ENCODE measurements around the gene CRTAC1.

The CRTAC1 gene

GRCh38 chr10:97913614-97914013 is 116.8 kb downstream of the CRTAC1 start:
- Histone ChIP-seq H3K36me3 (ENCODE audit: control insufficient read depth in 1 of 2, insufficient read depth in 2 of 2, low read depth in 1 of 2, low read length in 2 of 2) (no peaks in the 10 kb centered on the region), H3K14ac (ENCODE audit: low read length in 2 of 2) (no peak overlapping the region), H3K9ac (ENCODE audit: low read length) (no peak overlapping the region), H3K4me1 (ENCODE audit: control insufficient read depth, insufficient read depth, low read depth, low read length) (peaks cover 3% of the 10 kb centered on the region), H3K4me2 (ENCODE audit: low read length, poor library complexity, severe bottlenecking) (no peak overlapping the region), H2BK120ac (ENCODE audit: low read depth, low read length) (no peak overlapping the region), H3K4ac (ENCODE audit: low read depth in 1 of 2, low read length in 2 of 2) (no peak overlapping the region), H2AK5ac (ENCODE audit: low read length, severe bottlenecking) (no peak overlapping the region), H2BK15ac (ENCODE audit: low read depth, poor library complexity, severe bottlenecking) (no peak overlapping the region), H3K18ac (ENCODE audit: low read depth in 1 of 2, low read length in 2 of 2) (no peak overlapping the region), H4K91ac (ENCODE audit: low read length) (no peak overlapping the region), H4K8ac (ENCODE audit: low read length) (no peak overlapping the region), H3K27me3 (ENCODE audit: control insufficient read depth in 1 of 2, insufficient read depth in 1 of 2, low read length in 2 of 2) (peaks cover 67 to 91% of the 10 kb centered on the region in 2 experiments), H3K9me3 (ENCODE audit: control insufficient read depth, low read length) (no peaks in the 10 kb centered on the region), H3K27ac (ENCODE audit: low read length, poor library complexity, severe bottlenecking) (no peak overlapping the region), H3K4me3 (ENCODE audit: insufficient read depth in 1 of 2, low read depth in 1 of 2, low read length in 2 of 2) (no peak overlapping the region), H2AFZ (ENCODE audit: low read depth, low read length) (no peak overlapping the region), H3K23ac (ENCODE audit: low read length in 2 of 2) (no peak overlapping the region), H3K79me1 (replicated peaks; ENCODE audit: low read length, poor library complexity, severe bottlenecking) (no peaks in the 10 kb centered on the region), H2BK12ac (ENCODE audit: low read length in 2 of 2) (no peak overlapping the region), H2BK5ac (ENCODE audit: low read depth, low read length, poor library complexity, severe bottlenecking) (no peak overlapping the region)
- no peak for DNase-seq
- WGBS: 75% methylated on average over 6 of the region's 6 CpGs

DNA sequence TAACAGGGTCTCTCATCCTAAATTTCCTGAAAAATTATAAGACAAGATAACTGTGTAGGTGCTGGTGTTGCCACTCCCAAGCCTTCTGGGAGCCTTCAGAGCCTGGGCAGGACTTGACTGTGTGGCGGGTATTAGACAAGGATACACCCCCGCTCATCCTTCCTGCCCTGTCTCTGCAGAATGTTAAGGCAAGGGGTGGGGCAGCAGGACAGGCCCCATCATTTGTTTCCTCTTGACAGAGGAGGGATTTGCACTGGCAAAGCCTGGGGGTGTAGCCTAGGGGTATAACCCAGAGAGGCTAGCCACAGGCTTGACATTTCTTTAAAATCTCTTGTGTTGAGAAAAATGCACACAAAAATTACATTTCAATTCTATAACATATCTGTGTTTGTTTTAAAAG is 117.2 kb downstream of the CRTAC1 start:
- Histone ChIP-seq H2BK5ac (ENCODE audit: low read depth, low read length, poor library complexity, severe bottlenecking) (no peak overlapping the region), H3K36me3 (ENCODE audit: control insufficient read depth in 1 of 2, insufficient read depth in 2 of 2, low read depth in 1 of 2, low read length in 2 of 2) (no peaks in the 10 kb centered on the region), H2BK15ac (ENCODE audit: low read depth, poor library complexity, severe bottlenecking) (no peak overlapping the region), H3K23ac (ENCODE audit: low read length in 2 of 2) (no peak overlapping the region), H2AFZ (ENCODE audit: low read depth, low read length) (no peak overlapping the region), H3K79me1 (replicated peaks; ENCODE audit: low read length, poor library complexity, severe bottlenecking) (no peaks in the 10 kb centered on the region), H3K4me3 (ENCODE audit: insufficient read depth in 1 of 2, low read depth in 1 of 2, low read length in 2 of 2) (no peak overlapping the region), H3K27me3 (ENCODE audit: control insufficient read depth in 1 of 2, insufficient read depth in 1 of 2, low read length in 2 of 2) (peaks cover 68 to 91% of the 10 kb centered on the region in 2 experiments), H2BK120ac (ENCODE audit: low read depth, low read length) (no peak overlapping the region), H3K9ac (ENCODE audit: low read length) (no peak overlapping the region), H4K8ac (ENCODE audit: low read length) (no peak overlapping the region), H4K91ac (ENCODE audit: low read length) (no peak overlapping the region), H2AK5ac (ENCODE audit: low read length, severe bottlenecking) (no peak overlapping the region), H3K4ac (ENCODE audit: low read depth in 1 of 2, low read length in 2 of 2) (no peak overlapping the region), H3K18ac (ENCODE audit: low read depth in 1 of 2, low read length in 2 of 2) (no peak overlapping the region), H3K14ac (ENCODE audit: low read length in 2 of 2) (no peak overlapping the region), H3K9me3 (ENCODE audit: control insufficient read depth, low read length) (no peaks in the 10 kb centered on the region), H3K4me2 (ENCODE audit: low read length, poor library complexity, severe bottlenecking) (no peak overlapping the region), H3K4me1 (ENCODE audit: control insufficient read depth, insufficient read depth, low read depth, low read length) (peaks cover 3% of the 10 kb centered on the region), H3K27ac (ENCODE audit: low read length, poor library complexity, severe bottlenecking) (no peak overlapping the region), H2BK12ac (ENCODE audit: low read length in 2 of 2) (no peak overlapping the region)
- WGBS: 72% methylated on average over 2 of the region's 2 CpGs
- DNase-seq: no peak

DNA sequence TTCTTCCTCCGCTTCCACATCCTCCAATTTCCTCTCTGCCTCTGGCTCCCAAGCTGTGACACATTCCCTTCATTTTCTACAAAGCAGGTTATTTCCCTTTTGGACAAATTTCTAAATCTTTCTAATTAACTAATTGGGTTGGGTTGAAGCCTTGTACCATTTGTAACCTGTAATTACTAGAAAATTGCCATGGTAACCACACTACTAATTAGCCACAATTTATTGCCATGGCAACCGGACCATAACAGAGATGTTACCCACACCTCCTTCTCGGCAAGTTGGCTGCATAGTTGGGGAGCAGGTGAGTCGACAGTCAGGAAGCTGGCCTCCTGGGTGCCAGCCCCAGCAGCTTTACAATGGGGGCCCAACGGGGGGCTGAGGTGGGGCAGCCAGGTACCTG is 119.2 kb downstream of the CRTAC1 start:
- no peak overlapping the region for H3K27ac ChIP-seq (ENCODE audit: low read length, poor library complexity, severe bottlenecking)

DNA sequence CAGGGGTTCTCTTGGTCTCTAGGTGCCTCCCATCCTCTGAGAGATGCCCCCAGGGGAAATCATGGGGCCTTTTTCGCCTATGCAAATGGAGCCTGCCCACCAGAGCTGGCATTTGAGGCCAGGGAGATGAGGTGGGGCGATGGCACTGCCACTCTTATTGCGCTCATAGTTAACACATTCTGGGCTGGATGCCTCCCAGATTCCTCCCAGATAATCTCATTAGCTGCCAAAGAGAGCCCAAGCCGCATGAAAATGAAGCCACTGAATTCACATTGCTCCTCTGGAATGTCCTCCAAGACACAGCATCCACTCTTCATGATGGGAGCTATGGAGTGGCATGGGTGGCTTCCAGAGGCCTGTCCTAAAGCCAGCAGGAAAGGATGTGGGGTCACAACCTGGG is 119.8 kb downstream of the CRTAC1 start:
- no peak overlapping the region for H2BK15ac ChIP-seq (ENCODE audit: low read depth, poor library complexity, severe bottlenecking)
- H3K9ac ChIP-seq (ENCODE audit: low read length): no peak overlapping the region
- no peak overlapping the region for H2AFZ ChIP-seq (ENCODE audit: low read depth, low read length)
- no peak overlapping the region for H3K14ac ChIP-seq (ENCODE audit: low read length in 2 of 2)
- H2AK5ac ChIP-seq (ENCODE audit: low read length, severe bottlenecking): no peak overlapping the region
- H3K18ac ChIP-seq (ENCODE audit: low read depth in 1 of 2, low read length in 2 of 2): no peak overlapping the region
- H2BK120ac ChIP-seq (ENCODE audit: low read depth, low read length): no peak overlapping the region
- no peak overlapping the region for H3K27ac ChIP-seq (ENCODE audit: low read length, poor library complexity, severe bottlenecking)
- H3K4me1 ChIP-seq (ENCODE audit: control insufficient read depth, insufficient read depth, low read depth, low read length): peaks cover 3% of the 10 kb centered on the region
- H3K9me3 ChIP-seq (ENCODE audit: control insufficient read depth, low read length): no peaks in the 10 kb centered on the region
- no peak overlapping the region for H3K4me2 ChIP-seq (ENCODE audit: low read length, poor library complexity, severe bottlenecking)
- peaks cover 68 to 95% of the 10 kb centered on the region in 2 experiments for H3K27me3 ChIP-seq (ENCODE audit: control insufficient read depth in 1 of 2, insufficient read depth in 1 of 2, low read length in 2 of 2)
- H4K91ac ChIP-seq (ENCODE audit: low read length): no peak overlapping the region
- no peak overlapping the region for H2BK12ac ChIP-seq (ENCODE audit: low read length in 2 of 2)
- no peaks in the 10 kb centered on the region for H3K79me1 ChIP-seq (replicated peaks; ENCODE audit: low read length, poor library complexity, severe bottlenecking)
- no peak overlapping the region for H3K4me3 ChIP-seq (ENCODE audit: insufficient read depth in 1 of 2, low read depth in 1 of 2, low read length in 2 of 2)
- no peak overlapping the region for H4K8ac ChIP-seq (ENCODE audit: low read length)
- no peaks in the 10 kb centered on the region for H3K36me3 ChIP-seq (ENCODE audit: control insufficient read depth in 1 of 2, insufficient read depth in 2 of 2, low read depth in 1 of 2, low read length in 2 of 2)
- H2BK5ac ChIP-seq (ENCODE audit: low read depth, low read length, poor library complexity, severe bottlenecking): no peak overlapping the region
- WGBS: 79% methylated on average over 4 of the region's 4 CpGs
- H3K4ac ChIP-seq (ENCODE audit: low read depth in 1 of 2, low read length in 2 of 2): no peak overlapping the region
- H3K23ac ChIP-seq (ENCODE audit: low read length in 2 of 2): no peak overlapping the region
- DNase-seq: no peak

More for the DNA sequence above, 119.2 kb downstream of the CRTAC1 start:
- no peak overlapping the region for H4K8ac ChIP-seq (ENCODE audit: low read length)
- no peaks in the 10 kb centered on the region for H3K79me1 ChIP-seq (replicated peaks; ENCODE audit: low read length, poor library complexity, severe bottlenecking)
- no peak overlapping the region for H3K4me3 ChIP-seq (ENCODE audit: insufficient read depth in 1 of 2, low read depth in 1 of 2, low read length in 2 of 2)
- H3K18ac ChIP-seq (ENCODE audit: low read depth in 1 of 2, low read length in 2 of 2): no peak overlapping the region
- H2BK12ac ChIP-seq (ENCODE audit: low read length in 2 of 2): no peak overlapping the region
- no peak overlapping the region for H2AK5ac ChIP-seq (ENCODE audit: low read length, severe bottlenecking)
- no peak overlapping the region for H2AFZ ChIP-seq (ENCODE audit: low read depth, low read length)
- no peak overlapping the region for H3K4me2 ChIP-seq (ENCODE audit: low read length, poor library complexity, severe bottlenecking)
- WGBS: 73% methylated on average over 5 of the region's 5 CpGs
- H2BK120ac ChIP-seq (ENCODE audit: low read depth, low read length): no peak overlapping the region
- no peak overlapping the region for H3K9ac ChIP-seq (ENCODE audit: low read length)
- H4K91ac ChIP-seq (ENCODE audit: low read length): no peak overlapping the region
- H3K4me1 ChIP-seq (ENCODE audit: control insufficient read depth, insufficient read depth, low read depth, low read length): peaks cover 3% of the 10 kb centered on the region
- no peak overlapping the region for H2BK15ac ChIP-seq (ENCODE audit: low read depth, poor library complexity, severe bottlenecking)
- no peak overlapping the region for H3K14ac ChIP-seq (ENCODE audit: low read length in 2 of 2)
- no peak for DNase-seq
- no peak overlapping the region for H2BK5ac ChIP-seq (ENCODE audit: low read depth, low read length, poor library complexity, severe bottlenecking)
- no peak overlapping the region for H3K23ac ChIP-seq (ENCODE audit: low read length in 2 of 2)
- H3K27me3 ChIP-seq (ENCODE audit: control insufficient read depth in 1 of 2, insufficient read depth in 1 of 2, low read length in 2 of 2): peaks cover 68 to 95% of the 10 kb centered on the region in 2 experiments
- no peaks in the 10 kb centered on the region for H3K9me3 ChIP-seq (ENCODE audit: control insufficient read depth, low read length)
- no peak overlapping the region for H3K4ac ChIP-seq (ENCODE audit: low read depth in 1 of 2, low read length in 2 of 2)
- no peaks in the 10 kb centered on the region for H3K36me3 ChIP-seq (ENCODE audit: control insufficient read depth in 1 of 2, insufficient read depth in 2 of 2, low read depth in 1 of 2, low read length in 2 of 2)

Data from mesenchymal stem cell (in vitro differentiated cells and primary cell).